NCI-H2107 treated with DMSO at 0.1 percent for 48 hours (cell line): ENCODE measurements around the gene PLEKHG5.

Experiments used
- DNase-seq: peaks from one replicate; lab custom pipeline; 2025; ENCODE audit not compliant: unreplicated experiment; lab: John Stamatoyannopoulos, UW

PLEKHG5 gene

DNA sequence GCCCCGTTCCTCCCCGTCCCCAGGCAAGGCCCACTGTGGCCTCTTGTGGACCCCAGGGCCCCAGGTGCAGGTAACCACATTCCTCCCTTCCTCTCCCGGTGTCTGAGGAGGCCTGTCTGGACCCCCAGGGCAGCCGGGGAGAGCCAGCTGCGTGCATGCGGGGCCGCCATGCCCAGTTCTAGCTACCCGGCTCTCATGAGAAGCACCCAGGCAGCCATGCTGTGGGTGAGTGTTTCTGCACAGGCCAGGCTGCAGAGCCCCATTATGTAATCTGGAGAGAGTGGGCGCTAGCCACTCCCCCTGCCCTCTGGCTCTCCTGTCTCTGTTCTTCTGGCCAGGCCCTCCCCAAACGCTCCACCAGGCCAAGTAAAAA lies 18.4 kb upstream of the PLEKHG5 start:
- DNase-seq, result no peak

- no peak for DNase-seq
These were observed 17.9 kb upstream of the PLEKHG5 start for GRCh38 chr1:6509220-6509918.

DNA sequence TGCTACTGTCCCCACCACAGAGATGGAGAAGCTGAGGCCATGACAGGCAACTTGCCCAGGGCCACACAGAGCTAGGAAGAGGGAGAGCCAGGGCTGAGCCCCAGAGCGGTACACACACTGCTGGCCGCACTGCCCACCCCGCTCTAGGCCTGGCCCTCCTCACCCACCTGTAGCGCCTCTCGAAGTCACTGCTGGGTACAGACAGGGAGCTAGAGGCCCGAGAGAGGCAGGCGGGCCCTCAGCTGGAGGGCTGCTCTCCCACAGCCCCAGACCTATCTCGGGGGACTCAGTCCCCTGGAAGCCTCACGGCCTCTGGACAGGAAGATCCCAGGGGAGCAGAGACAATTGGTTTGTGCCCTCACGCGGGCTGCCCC lies 17.3 kb upstream of the PLEKHG5 start:
- no peak for DNase-seq

GRCh38 chr1:6508154-6508815 lies 16.8 kb upstream of the PLEKHG5 start:
- DNase-seq, result no peak

- DNase-seq, result no peak
These were observed 16.0 kb upstream of the PLEKHG5 start for GRCh38 chr1:6507461-6507911.

- DNase-seq, result no peak
These were observed 15.6 kb upstream of the PLEKHG5 start for GRCh38 chr1:6507037-6507428.

GRCh38 chr1:6506210-6507036 lies 15.0 kb upstream of the PLEKHG5 start:
- no peak for DNase-seq

- no peak for DNase-seq
These were observed 14.1 kb upstream of the PLEKHG5 start for GRCh38 chr1:6505367-6506209.

GRCh38 chr1:6504887-6505286 lies 13.4 kb upstream of the PLEKHG5 start:
- no peak for DNase-seq

DNA sequence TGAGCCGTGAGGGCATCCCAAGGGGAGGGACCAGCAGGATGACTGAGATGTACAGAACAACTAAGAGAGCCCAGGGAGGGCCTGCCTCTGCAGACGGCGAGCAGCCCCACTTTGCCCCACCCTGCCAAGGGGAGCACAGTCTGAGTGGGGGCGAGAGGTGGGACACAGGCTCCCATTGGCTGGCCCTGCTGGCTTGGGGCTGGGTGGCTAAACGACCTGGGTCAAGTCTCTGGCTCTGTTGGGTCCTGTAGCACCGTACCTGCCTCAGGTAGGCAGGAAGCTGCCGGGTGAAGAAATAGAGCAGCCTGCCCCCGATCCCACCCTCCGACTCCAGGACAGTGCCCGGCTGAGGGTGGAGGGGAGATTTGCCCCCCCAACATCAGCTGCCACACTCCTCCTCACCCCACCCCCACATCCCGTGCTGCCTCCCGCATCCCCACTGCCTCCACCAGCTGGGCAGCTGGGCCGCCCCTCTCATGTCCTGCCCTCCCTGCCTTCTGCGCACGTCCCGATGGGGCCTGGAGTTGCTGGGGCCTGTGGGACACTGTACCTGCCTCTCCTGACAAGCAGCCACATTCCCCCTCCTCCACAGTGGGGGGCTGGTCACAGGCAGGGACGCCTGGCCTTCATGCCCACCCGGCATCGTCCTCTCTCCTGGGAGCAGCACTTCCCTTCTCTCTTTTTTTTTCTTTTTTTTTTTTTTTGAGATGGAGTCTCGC lies 12.6 kb upstream of the PLEKHG5 start:
- DNase-seq, result no peak

- no peak for DNase-seq
These were observed 10.8 kb upstream of the PLEKHG5 start for GRCh38 chr1:6502000-6502891.

DNA sequence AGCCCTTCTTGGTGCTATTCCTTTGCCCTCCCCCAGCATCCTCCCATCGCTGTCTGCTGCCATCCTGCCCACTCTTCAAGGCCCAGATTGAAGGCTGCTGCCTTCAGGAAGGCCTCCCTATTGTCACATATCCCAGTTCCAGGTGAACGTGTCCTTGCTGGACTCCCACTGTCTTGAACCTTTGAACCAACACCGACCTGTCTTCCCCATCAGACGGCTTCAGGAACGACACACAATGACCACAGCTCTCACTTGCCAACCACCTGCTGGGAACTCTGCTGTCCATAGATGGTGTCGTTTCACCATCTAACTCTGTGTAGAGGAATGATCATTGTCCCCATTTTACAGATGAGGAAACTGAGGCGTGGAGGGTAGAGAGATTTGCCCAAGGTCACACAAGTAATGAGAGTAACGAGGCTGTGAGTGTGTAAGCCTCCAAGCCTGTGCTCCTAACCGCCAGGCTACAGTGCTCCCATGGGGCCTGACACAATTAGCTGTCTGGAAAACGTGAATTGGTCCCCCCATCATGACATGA lies 9.9 kb upstream of the PLEKHG5 start:
- DNase-seq, result no peak

GRCh38 chr1:6500544-6501278 lies 9.2 kb upstream of the PLEKHG5 start:
- DNase-seq, result no peak

DNA sequence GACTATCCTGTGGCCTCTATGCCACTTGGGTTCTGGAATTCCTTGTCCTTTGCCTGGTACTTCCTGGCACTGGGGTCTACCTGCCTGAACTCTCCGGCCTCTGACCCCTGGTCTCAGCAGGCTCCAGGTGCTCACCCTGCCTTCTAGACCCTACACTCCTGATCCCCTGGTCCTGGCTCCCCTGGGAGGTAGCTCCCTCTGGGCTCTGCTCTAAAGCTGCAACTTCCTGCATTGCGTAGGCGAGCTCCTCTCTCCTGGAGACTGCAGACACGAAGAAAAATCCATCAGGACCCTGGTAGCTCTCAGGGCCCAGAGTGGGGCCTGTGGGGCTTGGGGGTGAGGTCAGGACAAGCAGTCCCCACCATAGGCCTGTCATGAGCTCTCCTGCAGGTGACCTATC lies 7.8 kb upstream of the PLEKHG5 start:
- no peak for DNase-seq

GRCh38 chr1:6498576-6499111 lies 7.2 kb upstream of the PLEKHG5 start:
- DNase-seq, result no peak

DNA sequence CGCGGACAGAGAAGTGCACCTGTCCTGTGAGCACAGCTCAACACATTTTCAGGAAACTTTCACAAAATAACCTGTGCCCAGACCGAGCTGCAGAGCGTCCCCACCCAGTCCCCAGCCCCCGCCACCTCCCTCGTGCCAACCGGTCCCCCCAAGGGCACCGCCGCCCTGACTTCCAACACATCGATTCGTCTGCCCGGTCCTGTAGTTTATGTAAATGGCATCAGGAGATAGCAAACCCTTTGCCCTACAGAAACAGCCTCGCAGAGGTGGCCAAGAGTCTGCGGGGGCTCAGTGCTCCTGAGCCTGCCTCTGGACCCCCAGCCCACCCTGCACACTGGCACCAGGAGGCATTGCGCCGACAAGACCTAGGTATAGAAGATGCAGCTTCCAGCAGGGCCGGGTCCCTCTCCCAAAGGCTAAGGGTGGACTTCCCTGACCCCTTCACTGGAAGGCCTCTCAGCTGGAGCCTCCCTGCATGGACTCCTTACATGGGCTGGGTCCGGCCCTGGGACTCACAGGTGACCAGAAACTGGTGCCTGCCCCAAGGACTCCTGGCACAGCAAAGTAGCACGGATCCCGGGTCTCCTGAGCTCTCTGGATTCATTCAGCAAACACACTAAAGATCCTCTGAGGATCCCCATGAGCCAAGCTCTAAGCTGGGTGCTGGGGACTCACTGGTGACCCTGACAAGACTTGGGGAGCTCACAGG lies 6.6 kb upstream of the PLEKHG5 start:
- no peak for DNase-seq

- no peak for DNase-seq
These were observed 5.9 kb upstream of the PLEKHG5 start for GRCh38 chr1:6497215-6497866.
